Activated CD8-positive, alpha-beta T cell treated with anti-CD3 and anti-CD28 coated beads, Interleukin-2, amount 10 ng/mL, durations not matched to agents 7 days and 5 days (primary cell): ENCODE measurements around the gene TSPAN9. TPM values are rescaled to one million over a fixed set of nuclear protein-coding genes. Genes with fewer than 3 reads are reported as not detected.

Source experiments
- ATAC-seq: fragments of 150-1000 bp; cut with Tn5 transposase; one replicate; pipeline ENCODE4 v1.10.0; 2021; ENCODE audit warnings: moderate library complexity
- CTCF ChIA-PET: fragments of 350-600 bp; sonication (Branson Sonifier 250); formaldehyde crosslinking; loops from one replicate; lab custom pipeline; 2021; ENCODE audit warnings: antibody characterized with exemption; lab: Charles Lee
- POLR2A ChIA-PET: fragments of 350-600 bp; sonication (Branson Sonifier 250); formaldehyde crosslinking; loops from one replicate; lab custom pipeline; 2021; ENCODE audit warnings: antibody characterized with exemption; lab: Charles Lee
- DNase-seq: peaks from one replicate; pipeline ENCODE4 v3.0.0-alpha.2; 2020
- H3K27ac Mint-ChIP-seq: one replicate; pipeline ENCODE4 v1.8.0; 2021; ENCODE audit warnings: mild to moderate bottlenecking, mixed read lengths
- H3K27me3 Mint-ChIP-seq: one replicate; pipeline ENCODE4 v1.8.0; 2021; ENCODE audit warnings: low read depth, mixed read lengths
- H3K36me3 Mint-ChIP-seq: one replicate; pipeline ENCODE4 v1.8.0; 2021; ENCODE audit warnings: low read depth, mixed read lengths
- H3K4me1 Mint-ChIP-seq: one replicate; pipeline ENCODE4 v1.8.0; 2021; ENCODE audit warnings: low read depth, mixed read lengths
- H3K4me3 Mint-ChIP-seq: one replicate; pipeline ENCODE4 v1.8.0; 2021; ENCODE audit warnings: mild to moderate bottlenecking, mixed read lengths
- H3K9me3 Mint-ChIP-seq: one replicate; pipeline ENCODE4 v1.8.0; 2022; ENCODE audit warnings: mixed read lengths; ENCODE audit not compliant: insufficient read depth
- total RNA-seq, 2 experiments: library from RNA; stranded (reverse); gene quantifications; one replicate each; pipeline ENCODE4 v1.2.3, GENCODE V29; 2021

Gene TSPAN9
- total RNA-seq, 2 experiments from 2014 or later = not detected

GRCh38 chr12:3300833-3301401 lies 223.7 kb downstream of the TSPAN9 start:
- no peak overlapping the region for H3K27ac Mint-ChIP-seq

GRCh38 chr12:3302401-3303041 lies 225.3 kb downstream of the TSPAN9 start:
- ChIA-PET POLR2A (no interaction called here), CTCF (interaction anchor here (2.7 to 3.9 kb wide), 4 partner anchors 11 to 504 kb away, joined by 23 to 100 read pairs (median 52); no protein-coding TSS in a partner anchor)
- Mint-ChIP-seq H3K9me3 (no peaks in the 10 kb centered on the region), H3K27ac (no peak overlapping the region), H3K4me3 (no peak overlapping the region), H3K36me3 (no peaks in the 10 kb centered on the region), H3K4me1 (peaks cover 11% of the 10 kb centered on the region), H3K27me3 (no peaks in the 10 kb centered on the region)
- ATAC-seq (no peak), DNase-seq (no peak)

More at GRCh38 chr12:3300833-3301401, 223.7 kb downstream of the TSPAN9 start:
- DNase-seq (no peak), ATAC-seq (no peak)
- Mint-ChIP-seq H3K4me1 (peaks cover 11% of the 10 kb centered on the region), H3K9me3 (no peaks in the 10 kb centered on the region), H3K36me3 (no peaks in the 10 kb centered on the region), H3K4me3 (no peak overlapping the region), H3K27me3 (no peaks in the 10 kb centered on the region)
- POLR2A ChIA-PET = interaction anchor here (0.7 kb wide), 1 partner anchor 452 kb away, joined by 3 read pairs; the partner anchor contains the start of gene CRACR2A
- CTCF ChIA-PET = interaction anchor here (0.7 to 3.9 kb wide), 102 partner anchors 11 to 976 kb away, joined by 3 to 100 read pairs (median 4); partner anchors contain the start of gene CRACR2A

- no peaks in the 10 kb centered on the region for H3K36me3 Mint-ChIP-seq
- no peaks in the 10 kb centered on the region for H3K9me3 Mint-ChIP-seq
- POLR2A ChIA-PET = interaction anchor here (0.5 to 0.7 kb wide), 2 partner anchors 11 to 650 kb away, joined by 3 read pairs; no protein-coding TSS in a partner anchor
- no peaks in the 10 kb centered on the region for H3K27me3 Mint-ChIP-seq
- no peak overlapping the region for H3K27ac Mint-ChIP-seq
- peaks cover 11% of the 10 kb centered on the region for H3K4me1 Mint-ChIP-seq
- no peak for ATAC-seq
- DNase-seq = no peak
- CTCF ChIA-PET = no interaction called here
- no peak overlapping the region for H3K4me3 Mint-ChIP-seq
Observed at GRCh38 chr12:3303410-3304136, 226.4 kb downstream of the TSPAN9 start.

- POLR2A ChIA-PET = interaction anchor here (0.7 kb wide), 1 partner anchor 12 kb away, joined by 3 read pairs; no protein-coding TSS in a partner anchor
- Mint-ChIP-seq H3K9me3 (no peaks in the 10 kb centered on the region), H3K4me3 (no peak overlapping the region), H3K27me3 (no peaks in the 10 kb centered on the region), H3K27ac (no peak overlapping the region), H3K4me1 (peaks cover 10% of the 10 kb centered on the region), H3K36me3 (no peaks in the 10 kb centered on the region)
- CTCF ChIA-PET = no interaction called here
- ATAC-seq (no peak), DNase-seq (no peak)
Observed at GRCh38 chr12:3304436-3305165, 227.4 kb downstream of the TSPAN9 start.

- Mint-ChIP-seq H3K27ac (no peak overlapping the region), H3K27me3 (no peaks in the 10 kb centered on the region)
Observed at GRCh38 chr12:3305464-3305863, 228.3 kb downstream of the TSPAN9 start.

GRCh38 chr12:3305904-3306619 lies 228.9 kb downstream of the TSPAN9 start:
- ATAC-seq (no peak), DNase-seq (no peak)
- H3K9me3 Mint-ChIP-seq = no peaks in the 10 kb centered on the region
- POLR2A ChIA-PET = no interaction called here
- H3K4me3 Mint-ChIP-seq = no peak overlapping the region
- no peak overlapping the region for H3K27ac Mint-ChIP-seq
- no peaks in the 10 kb centered on the region for H3K36me3 Mint-ChIP-seq
- no peaks in the 10 kb centered on the region for H3K4me1 Mint-ChIP-seq
- CTCF ChIA-PET = no interaction called here
- H3K27me3 Mint-ChIP-seq = no peaks in the 10 kb centered on the region

More at GRCh38 chr12:3305464-3305863, 228.3 kb downstream of the TSPAN9 start:
- Mint-ChIP-seq H3K9me3 (no peaks in the 10 kb centered on the region), H3K4me3 (no peak overlapping the region), H3K4me1 (peaks cover 2% of the 10 kb centered on the region), H3K36me3 (no peaks in the 10 kb centered on the region)
- no peak for DNase-seq
- ChIA-PET POLR2A (no interaction called here), CTCF (no interaction called here)
- ATAC-seq = no peak

- Mint-ChIP-seq H3K27ac (no peak overlapping the region), H3K27me3 (no peaks in the 10 kb centered on the region), H3K4me3 (no peak overlapping the region), H3K4me1 (no peaks in the 10 kb centered on the region), H3K36me3 (no peaks in the 10 kb centered on the region), H3K9me3 (no peaks in the 10 kb centered on the region)
- POLR2A ChIA-PET = no interaction called here
- ATAC-seq = no peak
- CTCF ChIA-PET = no interaction called here
- no peak for DNase-seq
Observed at GRCh38 chr12:3307389-3307788, 230.2 kb downstream of the TSPAN9 start.

GRCh38 chr12:3308063-3308462 lies 230.9 kb downstream of the TSPAN9 start:
- CTCF ChIA-PET = no interaction called here
- no peaks in the 10 kb centered on the region for H3K36me3 Mint-ChIP-seq
- H3K4me1 Mint-ChIP-seq = no peaks in the 10 kb centered on the region
- H3K9me3 Mint-ChIP-seq = no peaks in the 10 kb centered on the region
- POLR2A ChIA-PET = no interaction called here
- H3K27ac Mint-ChIP-seq = no peak overlapping the region
- DNase-seq (no peak), ATAC-seq (no peak)
- no peaks in the 10 kb centered on the region for H3K27me3 Mint-ChIP-seq
- no peak overlapping the region for H3K4me3 Mint-ChIP-seq

GRCh38 chr12:3308609-3309008 lies 231.4 kb downstream of the TSPAN9 start:
- H3K27me3 Mint-ChIP-seq = no peaks in the 10 kb centered on the region
- POLR2A ChIA-PET = no interaction called here
- no peaks in the 10 kb centered on the region for H3K9me3 Mint-ChIP-seq

GRCh38 chr12:3309805-3310204 lies 232.6 kb downstream of the TSPAN9 start:
- Mint-ChIP-seq H3K27ac (no peak overlapping the region), H3K36me3 (no peaks in the 10 kb centered on the region), H3K9me3 (no peaks in the 10 kb centered on the region), H3K4me1 (no peaks in the 10 kb centered on the region), H3K27me3 (no peaks in the 10 kb centered on the region), H3K4me3 (no peak overlapping the region)
- ChIA-PET CTCF (no interaction called here), POLR2A (no interaction called here)
- ATAC-seq = no peak
- DNase-seq = no peak

More at GRCh38 chr12:3308609-3309008, 231.4 kb downstream of the TSPAN9 start:
- CTCF ChIA-PET = no interaction called here
- no peaks in the 10 kb centered on the region for H3K4me1 Mint-ChIP-seq
- H3K36me3 Mint-ChIP-seq = no peaks in the 10 kb centered on the region
- ATAC-seq (no peak), DNase-seq (no peak)
- no peak overlapping the region for H3K27ac Mint-ChIP-seq
- H3K4me3 Mint-ChIP-seq = no peak overlapping the region
